Measurements from ENCODE around the gene ASTL.

The ASTL gene

GRCh38 chr2:96159084-96159830 lies 21.0 kb upstream of the ASTL start:
- no peak for DNase-seq (ENCODE audit: low read depth)

GRCh38 chr2:96158554-96158940 lies 20.2 kb upstream of the ASTL start:
- DNase-seq (ENCODE audit: low read depth): no peak

- DNase-seq (ENCODE audit: low read depth): peak; percentile 54
Measured at GRCh38 chr2:96157649-96158553, 19.6 kb upstream of the ASTL start.

GRCh38 chr2:96156926-96157648 lies 18.8 kb upstream of the ASTL start:
- no peak for DNase-seq (ENCODE audit: low read depth)

GRCh38 chr2:96156011-96156820 lies 17.9 kb upstream of the ASTL start:
- no peak for DNase-seq (ENCODE audit: low read depth)

GRCh38 chr2:96154506-96155380 lies 16.4 kb upstream of the ASTL start:
- no peak for DNase-seq (ENCODE audit: low read depth)

GRCh38 chr2:96153991-96154431 lies 15.7 kb upstream of the ASTL start:
- DNase-seq (ENCODE audit: low read depth): no peak

- DNase-seq (ENCODE audit: low read depth): no peak
Measured at GRCh38 chr2:96153291-96153713, 15.0 kb upstream of the ASTL start.

- DNase-seq (ENCODE audit: low read depth): no peak
Measured at GRCh38 chr2:96152304-96153161, 14.2 kb upstream of the ASTL start.

- no peak for DNase-seq (ENCODE audit: low read depth)
Measured at GRCh38 chr2:96151595-96152303, 13.4 kb upstream of the ASTL start.

- DNase-seq (ENCODE audit: low read depth): no peak
Measured at GRCh38 chr2:96150791-96151594, 12.7 kb upstream of the ASTL start.

GRCh38 chr2:96150007-96150640 lies 11.8 kb upstream of the ASTL start:
- no peak for DNase-seq (ENCODE audit: low read depth)

- peak; percentile 97 for DNase-seq (ENCODE audit: low read depth)
Measured at GRCh38 chr2:96148410-96149217, 10.3 kb upstream of the ASTL start.

- DNase-seq (ENCODE audit: low read depth): no peak
Measured at GRCh38 chr2:96147593-96148201, 9.4 kb upstream of the ASTL start.

- peak; percentile 29 for DNase-seq (ENCODE audit: low read depth)
Measured at GRCh38 chr2:96146881-96147592, 8.7 kb upstream of the ASTL start.
